ENCODE measurements around the gene ARHGAP11A. TPM values are rescaled to one million over a fixed set of nuclear protein-coding genes. Genes with fewer than 3 reads are reported as not detected.

The ARHGAP11A gene
- total RNA-seq: 23.3 and 32.6 TPM in 2 replicates

GRCh38 chr15:32615051-32615870 lies at the start of gene ARHGAP11A:
ARHGAP11A (plus strand) TSS chr15:32615504; CDS start chr15:32616212, 708 bp downstream.

DNA sequence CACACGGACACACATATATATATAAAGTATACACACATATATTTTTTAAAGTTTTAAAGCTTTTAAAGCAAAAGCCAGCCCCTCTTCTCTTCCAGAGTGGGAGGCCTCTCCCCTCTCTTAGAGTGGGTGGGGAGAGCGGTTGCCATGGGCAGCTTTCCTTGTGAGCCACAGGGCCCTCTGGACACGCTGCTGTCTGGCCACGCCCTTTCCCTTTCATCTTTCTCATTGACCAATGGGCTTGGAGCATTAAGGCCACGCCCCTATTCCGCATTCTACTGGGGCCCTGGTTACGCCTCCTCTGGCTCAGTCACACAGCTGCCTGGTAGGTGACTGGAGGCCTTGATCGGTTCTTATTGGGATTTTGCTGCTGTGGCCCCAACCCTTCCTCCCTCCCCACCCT lies 22.2 kb upstream of the ARHGAP11A start, which contains the start of gene GOLGA8N:
GOLGA8N (plus strand) TSS at position 306 of the 400 bp plus-strand sequence.

GRCh38 chr15:32641517-32642059 lies 26.3 kb downstream of the ARHGAP11A start, which contains the start of gene SCG5:
SCG5 (plus strand) TSS chr15:32641710; CDS start chr15:32643593, 1,883 bp downstream.

Other genes starting within 250 kb of the ARHGAP11A start
- not detected in 2 replicates for gene GOLGA8K, start 212.2 kb upstream of the ARHGAP11A start, total RNA-seq
- not detected in 2 replicates for gene GOLGA8O, start 159.9 kb upstream of the ARHGAP11A start, total RNA-seq
- 0.84 and 2.1 TPM in 2 replicates for gene GOLGA8N, start 22.0 kb upstream of the ARHGAP11A start, total RNA-seq
- 15.8 and 16.3 TPM in 2 replicates for gene SCG5, start 26.2 kb downstream of the ARHGAP11A start, total RNA-seq
- gene GREM1, start 102.5 kb downstream of the ARHGAP11A start, total RNA-seq: 25.0 and 26.1 TPM in 2 replicates

Data from bronchus fibroblast of lung (primary cell).